ENCODE results near the gene CNN3. TPM values are rescaled to one million over a fixed set of nuclear protein-coding genes. Genes with fewer than 3 reads are reported as not detected.
A peak's percentile ranks its signal among the peaks of the same experiment; 100 is the strongest.

Gene CNN3
- total and polyA plus RNA-seq, 8 donors = 31.7 to 143 (median 49.8) TPM

GRCh38 chr1:94954263-94955220 lies 27.6 kb upstream of the CNN3 start:
- Histone ChIP-seq H3K27ac (no peak overlapping the region), H3K9me3 (no peaks in the 10 kb centered on the region), H3K4me3 (no peak overlapping the region), H3K27me3 (no peaks in the 10 kb centered on the region), H3K4me1 (peaks cover 4 to 31% (median 9%) of the 10 kb centered on the region in 3 donors), H3K36me3 (no peaks in the 10 kb centered on the region)
- TF ChIP-seq, protein P1, sequence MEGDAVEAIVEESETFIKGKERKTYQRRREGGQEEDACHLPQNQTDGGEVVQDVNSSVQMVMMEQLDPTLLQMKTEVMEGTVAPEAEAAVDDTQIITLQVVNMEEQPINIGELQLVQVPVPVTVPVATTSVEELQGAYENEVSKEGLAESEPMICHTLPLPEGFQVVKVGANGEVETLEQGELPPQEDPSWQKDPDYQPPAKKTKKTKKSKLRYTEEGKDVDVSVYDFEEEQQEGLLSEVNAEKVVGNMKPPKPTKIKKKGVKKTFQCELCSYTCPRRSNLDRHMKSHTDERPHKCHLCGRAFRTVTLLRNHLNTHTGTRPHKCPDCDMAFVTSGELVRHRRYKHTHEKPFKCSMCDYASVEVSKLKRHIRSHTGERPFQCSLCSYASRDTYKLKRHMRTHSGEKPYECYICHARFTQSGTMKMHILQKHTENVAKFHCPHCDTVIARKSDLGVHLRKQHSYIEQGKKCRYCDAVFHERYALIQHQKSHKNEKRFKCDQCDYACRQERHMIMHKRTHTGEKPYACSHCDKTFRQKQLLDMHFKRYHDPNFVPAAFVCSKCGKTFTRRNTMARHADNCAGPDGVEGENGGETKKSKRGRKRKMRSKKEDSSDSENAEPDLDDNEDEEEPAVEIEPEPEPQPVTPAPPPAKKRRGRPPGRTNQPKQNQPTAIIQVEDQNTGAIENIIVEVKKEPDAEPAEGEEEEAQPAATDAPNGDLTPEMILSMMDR (IDR thresholded peaks at IDR 0.05) = no peak
- 84 to 89% methylated on average over 9 of the region's 9 CpGs for WGBS, 2 donors
- DNase-seq (no peak), ATAC-seq (no peak), FAIRE-seq (no peak)
- intact Hi-C loops (cut with DNase I) = no loop called here

GRCh38 chr1:94953746-94954145 lies 26.8 kb upstream of the CNN3 start:
- Histone ChIP-seq H3K27ac (no peak overlapping the region), H3K27me3 (no peaks in the 10 kb centered on the region), H3K4me1 (peaks cover 4 to 31% (median 12%) of the 10 kb centered on the region in 3 donors), H3K36me3 (no peaks in the 10 kb centered on the region), H3K9me3 (no peaks in the 10 kb centered on the region), H3K4me3 (no peak overlapping the region)
- FAIRE-seq (no peak), DNase-seq (no peak), ATAC-seq (no peak)
- intact Hi-C loops (cut with DNase I) = no loop called here
- TF ChIP-seq, protein P1 (IDR thresholded peaks at IDR 0.05) = no peak
- 87 to 89% methylated on average over 6 of the region's 6 CpGs for WGBS, 2 donors

GRCh38 chr1:94953107-94953506 lies 26.2 kb upstream of the CNN3 start:
- TF ChIP-seq, protein P1 (IDR thresholded peaks at IDR 0.05) = no peak

DNA sequence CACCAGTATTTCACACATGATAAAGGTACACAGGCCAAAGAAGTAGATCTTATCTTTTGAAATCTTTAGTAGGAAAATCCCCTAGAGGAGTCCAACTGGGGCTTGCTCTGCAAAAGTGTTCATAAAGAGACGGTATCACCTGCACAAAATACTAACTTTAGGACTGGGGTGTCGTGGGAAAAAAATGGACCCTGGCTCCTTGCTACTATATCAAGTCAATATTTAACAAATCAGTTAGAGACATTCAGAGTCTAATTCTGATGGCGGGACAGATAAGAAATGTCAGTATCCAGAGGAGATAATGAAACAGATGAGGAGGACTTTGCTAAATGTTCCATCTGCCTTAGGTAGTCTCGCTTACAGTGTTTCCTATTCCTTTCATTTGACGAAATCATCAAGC lies 25.6 kb upstream of the CNN3 start:
- 76 to 79% methylated on average over 5 of the region's 5 CpGs for whole genome bisulfite sequencing, 2 donors
- FAIRE-seq (no peak), DNase-seq (no peak), ATAC-seq (no peak)
- intact Hi-C loops (cut with DNase I) = no loop called here
- Histone ChIP-seq H3K4me3 (no peak overlapping the region), H3K36me3 (no peaks in the 10 kb centered on the region), H3K9me3 (no peaks in the 10 kb centered on the region), H3K4me1 (peaks cover 4 to 35% (median 12%) of the 10 kb centered on the region in 3 donors), H3K27ac (no peak overlapping the region), H3K27me3 (no peaks in the 10 kb centered on the region)
- TF ChIP-seq, protein P1 (IDR thresholded peaks at IDR 0.05) = no peak

More at GRCh38 chr1:94953107-94953506, 26.2 kb upstream of the CNN3 start:
- ATAC-seq (no peak), FAIRE-seq (no peak), DNase-seq (peak in 1 of 6 donors; percentile 28)
- Histone ChIP-seq H3K9me3 (no peaks in the 10 kb centered on the region), H3K4me3 (no peak overlapping the region), H3K27me3 (no peaks in the 10 kb centered on the region), H3K36me3 (no peaks in the 10 kb centered on the region), H3K27ac (no peak overlapping the region), H3K4me1 (peaks cover 4 to 31% (median 12%) of the 10 kb centered on the region in 3 donors)
- intact Hi-C loops (cut with DNase I) = no loop called here
